Ishikawa (cell line): Measurements from ENCODE around the gene NRXN3.

ENCODE experiments used
- CEBPB ChIP-seq: IDR thresholded peaks from 2 replicates; pipeline ENCODE4 v1.6.1; 2012
- EGR1 ChIP-seq: IDR thresholded peaks from 2 replicates; pipeline ENCODE4 v1.6.1; 2012
- EP300 ChIP-seq: IDR thresholded peaks from 2 replicates; pipeline ENCODE4 v1.6.1; 2012; ENCODE audit warnings: borderline replicate concordance
- RAD21 ChIP-seq: IDR thresholded peaks from 2 replicates; pipeline ENCODE4 v1.6.1; 2012; ENCODE audit warnings: low read depth
- TAF1 ChIP-seq: IDR thresholded peaks from 2 replicates; pipeline ENCODE4 v1.6.1; 2012; ENCODE audit warnings: low read depth, mild to moderate bottlenecking
- TCF12 ChIP-seq: IDR thresholded peaks from 2 replicates; pipeline ENCODE4 v1.6.1; 2012; ENCODE audit warnings: low read depth
- TF ChIP-seq, protein P1 (sequence below): IDR thresholded peaks from 2 replicates; pipeline ENCODE4 v1.6.1; 2012; ENCODE audit warnings: low read depth, mild to moderate bottlenecking

DNA sequence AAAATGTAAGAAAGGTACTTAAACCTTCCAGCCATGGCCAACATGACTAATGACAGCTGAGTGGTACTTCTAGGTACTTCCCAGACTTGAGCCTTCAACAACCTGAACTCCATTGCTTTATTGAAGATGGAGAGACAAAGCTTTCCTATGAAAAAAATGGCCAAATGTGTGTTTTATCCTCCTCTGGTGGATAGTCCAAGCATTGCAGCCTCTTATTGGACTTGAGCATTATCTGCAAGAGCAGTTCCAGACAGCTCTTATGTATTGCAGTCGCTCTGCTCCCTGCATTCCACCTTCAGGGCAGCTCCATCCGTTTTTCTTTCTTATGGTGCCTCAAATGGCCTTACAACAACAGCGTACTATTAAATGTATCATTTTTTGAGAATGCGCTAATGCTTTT is 588.2 kb downstream of the NRXN3 start:
- no peak for TF ChIP-seq TAF1
- TF ChIP-seq RAD21, result peak; percentile 28; the same call in 1 of the 2 replicates
- TF ChIP-seq EGR1, result no peak
- no peak for TF ChIP-seq EP300
- no peak for TF ChIP-seq CEBPB
- TF ChIP-seq, protein P1, sequence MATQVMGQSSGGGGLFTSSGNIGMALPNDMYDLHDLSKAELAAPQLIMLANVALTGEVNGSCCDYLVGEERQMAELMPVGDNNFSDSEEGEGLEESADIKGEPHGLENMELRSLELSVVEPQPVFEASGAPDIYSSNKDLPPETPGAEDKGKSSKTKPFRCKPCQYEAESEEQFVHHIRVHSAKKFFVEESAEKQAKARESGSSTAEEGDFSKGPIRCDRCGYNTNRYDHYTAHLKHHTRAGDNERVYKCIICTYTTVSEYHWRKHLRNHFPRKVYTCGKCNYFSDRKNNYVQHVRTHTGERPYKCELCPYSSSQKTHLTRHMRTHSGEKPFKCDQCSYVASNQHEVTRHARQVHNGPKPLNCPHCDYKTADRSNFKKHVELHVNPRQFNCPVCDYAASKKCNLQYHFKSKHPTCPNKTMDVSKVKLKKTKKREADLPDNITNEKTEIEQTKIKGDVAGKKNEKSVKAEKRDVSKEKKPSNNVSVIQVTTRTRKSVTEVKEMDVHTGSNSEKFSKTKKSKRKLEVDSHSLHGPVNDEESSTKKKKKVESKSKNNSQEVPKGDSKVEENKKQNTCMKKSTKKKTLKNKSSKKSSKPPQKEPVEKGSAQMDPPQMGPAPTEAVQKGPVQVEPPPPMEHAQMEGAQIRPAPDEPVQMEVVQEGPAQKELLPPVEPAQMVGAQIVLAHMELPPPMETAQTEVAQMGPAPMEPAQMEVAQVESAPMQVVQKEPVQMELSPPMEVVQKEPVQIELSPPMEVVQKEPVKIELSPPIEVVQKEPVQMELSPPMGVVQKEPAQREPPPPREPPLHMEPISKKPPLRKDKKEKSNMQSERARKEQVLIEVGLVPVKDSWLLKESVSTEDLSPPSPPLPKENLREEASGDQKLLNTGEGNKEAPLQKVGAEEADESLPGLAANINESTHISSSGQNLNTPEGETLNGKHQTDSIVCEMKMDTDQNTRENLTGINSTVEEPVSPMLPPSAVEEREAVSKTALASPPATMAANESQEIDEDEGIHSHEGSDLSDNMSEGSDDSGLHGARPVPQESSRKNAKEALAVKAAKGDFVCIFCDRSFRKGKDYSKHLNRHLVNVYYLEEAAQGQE, result no peak
- TF ChIP-seq TCF12, result no peak
